Stimulated activated CD8-positive, alpha-beta memory T cell treated with anti-CD3 and anti-CD28 coated beads, Interleukin-15, amount 100 ng/mL, for 48 hours (primary cell): ENCODE results near the gene NUPR1.
"Not testable (repeated sequence)": the region's sequence is repeated elsewhere in the genome, so short reads cannot be mapped to it uniquely, and the experiment has no call there.

Experiments
- DNase-seq, 2 donors: peaks; one replicate each; pipeline ENCODE4 v3.0.0-alpha.2; 2020; ENCODE audit warnings: low read depth in 2 of 2

NUPR1 gene

GRCh38 chr16:28554634-28555423 is 16.1 kb upstream of the NUPR1 start:
- no peak for DNase-seq

GRCh38 chr16:28553776-28554633 is 15.2 kb upstream of the NUPR1 start, which contains the start of gene SGF29:
Gene SGF29, plus strand, starts transcription at chr16:28553920. Its CDS starts 27,150 bp downstream, at chr16:28581070.
- DNase-seq, result peak; percentile 79 to 82

GRCh38 chr16:28549301-28549899 is 10.6 kb upstream of the NUPR1 start:
- no peak for DNase-seq

DNA sequence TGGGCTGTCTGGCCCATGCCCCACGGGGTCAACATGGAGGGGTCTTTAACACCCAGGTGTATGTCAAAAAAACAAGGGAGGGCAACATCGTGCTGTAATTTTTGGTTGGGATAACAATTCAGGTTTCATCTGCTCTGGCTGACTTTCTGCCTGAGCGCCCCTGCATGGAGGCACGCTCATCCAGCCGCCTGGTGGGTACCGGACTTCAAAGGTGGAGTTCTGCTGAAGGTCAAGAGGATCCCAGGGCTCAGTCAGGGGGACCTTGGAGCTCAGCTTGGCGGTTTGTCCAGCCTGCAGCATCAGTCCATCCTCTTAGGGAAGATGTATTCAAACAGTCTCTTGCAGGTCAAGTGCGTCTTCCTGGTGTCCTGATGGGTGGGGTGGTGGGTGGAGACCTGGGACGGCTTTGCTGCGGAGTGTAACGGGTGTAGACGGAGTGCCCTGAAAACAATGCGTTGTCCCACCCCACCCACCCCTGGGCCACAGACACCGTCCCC is 9.6 kb upstream of the NUPR1 start:
- no peak for DNase-seq

DNA sequence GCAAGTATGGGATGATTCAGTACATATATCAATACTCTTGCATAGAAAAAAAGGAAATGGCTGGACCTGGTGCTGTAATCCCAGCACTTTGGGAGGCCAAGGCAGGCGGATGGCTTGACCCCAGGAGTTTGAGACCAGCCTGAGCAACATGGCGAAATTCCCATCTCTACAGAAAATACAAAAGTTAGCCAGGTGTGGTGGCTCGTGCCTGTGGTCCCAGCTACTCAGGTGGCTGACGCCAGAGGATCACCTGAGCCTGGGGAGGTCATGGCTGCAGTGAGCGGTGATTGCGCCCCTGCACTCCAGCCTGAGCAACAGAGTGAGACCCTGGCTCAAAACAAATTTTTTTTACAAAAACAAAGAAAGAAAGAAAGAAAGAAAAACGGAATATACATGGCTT is 7.9 kb upstream of the NUPR1 start:
- no peak for DNase-seq

GRCh38 chr16:28545964-28546363 is 7.2 kb upstream of the NUPR1 start:
- not testable (repeated sequence) for DNase-seq

DNA sequence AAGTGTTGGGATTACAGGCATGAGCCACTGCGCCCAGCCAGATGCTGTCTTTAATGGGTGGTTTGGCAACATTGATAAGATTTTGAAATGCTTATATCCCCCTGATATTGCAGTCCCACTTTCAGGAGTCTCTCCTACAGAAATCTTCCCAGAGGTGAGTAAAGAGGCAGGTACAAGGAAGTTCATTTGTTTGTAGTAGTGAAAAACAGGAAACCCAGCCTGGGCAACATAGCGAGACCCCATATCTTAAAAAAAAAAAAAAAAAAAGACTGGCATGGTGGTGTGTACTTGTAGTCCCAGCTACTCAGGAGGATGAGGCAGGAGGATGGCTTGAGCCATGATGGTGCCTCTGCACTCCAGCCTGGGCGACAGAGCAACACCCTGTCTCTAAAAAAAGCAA is 6.2 kb upstream of the NUPR1 start:
- DNase-seq, result no peak

- DNase-seq, result no peak
Measured at GRCh38 chr16:28543072-28543471, 4.3 kb upstream of the NUPR1 start.

DNA sequence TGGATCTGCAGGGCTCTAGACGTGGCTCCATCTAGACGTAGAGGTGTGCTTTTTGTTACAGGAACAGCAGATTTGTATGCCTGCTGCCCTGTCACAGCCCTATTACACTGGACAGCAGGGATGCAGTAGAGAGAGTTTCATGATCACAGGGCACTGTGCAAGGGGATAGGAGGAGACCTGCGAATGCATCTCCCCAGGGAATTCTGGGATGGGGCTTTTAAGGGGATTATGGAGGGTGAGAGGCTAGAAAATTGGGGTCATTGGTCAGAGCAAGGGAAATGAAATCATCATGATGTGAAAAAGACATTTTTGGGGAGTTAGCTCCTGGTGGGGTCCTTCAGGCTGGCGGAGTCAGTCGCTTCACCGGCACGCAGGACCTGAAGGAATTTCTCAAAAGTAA is 3.9 kb upstream of the NUPR1 start:
- no peak for DNase-seq

DNA sequence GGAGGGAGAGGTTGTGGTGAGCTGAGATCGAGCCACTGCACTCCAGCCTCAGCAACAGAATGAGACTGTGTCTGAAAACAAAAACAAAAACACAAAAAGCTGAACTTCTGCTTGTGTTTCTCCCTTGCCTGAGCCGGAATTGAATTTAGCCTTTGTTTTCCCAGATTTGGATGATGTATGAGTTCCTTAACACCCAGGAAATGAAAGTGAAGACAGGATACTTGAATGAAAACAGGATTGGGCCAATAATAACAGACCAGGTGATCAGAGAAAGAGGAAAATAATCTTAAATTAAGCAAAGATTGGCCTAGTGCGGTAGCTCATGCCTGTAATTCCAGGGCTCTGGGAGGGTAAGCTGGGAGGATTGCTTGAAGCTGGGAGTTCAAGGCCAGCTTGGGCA is 1.6 kb upstream of the NUPR1 start:
- DNase-seq, result no peak

GRCh38 chr16:28537964-28538732 is 626 bp downstream of the NUPR1 start:
- DNase-seq, result no peak

DNA sequence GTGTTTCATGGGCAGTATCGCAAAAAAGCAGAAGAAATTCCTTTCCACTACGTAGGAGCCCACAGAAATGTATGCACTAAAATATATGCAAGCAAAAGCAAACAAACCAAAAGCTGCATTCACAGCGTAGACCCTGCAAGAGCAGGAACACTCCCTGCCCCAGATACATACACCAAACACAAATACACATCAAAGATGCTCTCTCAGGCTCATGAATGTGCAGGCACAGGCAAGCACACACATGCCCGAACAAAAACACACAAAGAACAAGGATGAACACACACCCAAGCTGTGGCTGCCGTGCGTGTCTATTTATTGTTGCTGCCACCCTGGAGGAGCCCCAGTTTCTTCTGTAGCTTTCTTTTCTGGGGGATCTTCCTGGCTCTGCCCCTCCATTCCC is 1.7 kb downstream of the NUPR1 start:
- no peak for DNase-seq

DNA sequence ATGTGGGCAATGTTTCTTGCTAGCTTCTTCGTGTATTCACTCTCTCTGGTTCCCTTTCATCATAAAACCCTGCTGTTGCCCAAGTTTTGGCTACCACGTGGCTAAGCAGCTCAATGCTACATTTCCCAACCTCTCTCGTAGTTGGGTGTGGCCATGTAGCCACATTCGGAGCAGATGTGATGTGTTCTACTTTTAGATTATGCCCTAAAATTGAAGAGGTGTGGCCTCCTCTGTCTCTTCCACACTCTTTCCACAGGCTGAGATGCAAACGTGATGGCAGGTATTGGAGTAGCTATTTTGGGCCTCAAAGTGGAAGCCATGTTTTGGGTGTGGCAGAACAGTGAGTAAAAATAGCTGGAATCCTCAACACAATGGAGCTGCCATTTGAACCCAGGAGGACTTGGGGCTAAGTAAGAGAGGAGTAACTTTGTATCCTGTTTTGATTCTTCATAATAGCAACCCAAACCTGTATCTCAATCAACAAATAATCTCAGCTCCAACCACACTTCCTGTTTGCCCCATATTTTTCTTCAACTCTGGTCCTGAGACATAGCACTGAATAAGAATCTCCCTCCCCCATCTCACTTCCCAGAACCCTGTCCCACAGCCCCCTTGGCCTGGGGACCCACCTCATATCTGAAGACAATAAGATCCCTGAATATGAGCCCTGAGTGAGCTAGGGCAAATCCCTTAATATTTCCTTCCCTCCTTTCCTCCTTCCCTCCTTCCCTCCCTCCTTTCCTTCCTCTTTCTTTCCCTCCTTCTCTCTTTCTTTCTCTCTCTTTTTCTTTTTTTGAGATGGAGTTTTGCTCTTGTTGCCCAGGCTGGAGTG is 4.0 kb downstream of the NUPR1 start:
- no peak for DNase-seq

GRCh38 chr16:28532940-28533647 is 5.7 kb downstream of the NUPR1 start:
- no peak for DNase-seq

GRCh38 chr16:28531777-28532744 is 6.7 kb downstream of the NUPR1 start:
- DNase-seq, result no peak

DNA sequence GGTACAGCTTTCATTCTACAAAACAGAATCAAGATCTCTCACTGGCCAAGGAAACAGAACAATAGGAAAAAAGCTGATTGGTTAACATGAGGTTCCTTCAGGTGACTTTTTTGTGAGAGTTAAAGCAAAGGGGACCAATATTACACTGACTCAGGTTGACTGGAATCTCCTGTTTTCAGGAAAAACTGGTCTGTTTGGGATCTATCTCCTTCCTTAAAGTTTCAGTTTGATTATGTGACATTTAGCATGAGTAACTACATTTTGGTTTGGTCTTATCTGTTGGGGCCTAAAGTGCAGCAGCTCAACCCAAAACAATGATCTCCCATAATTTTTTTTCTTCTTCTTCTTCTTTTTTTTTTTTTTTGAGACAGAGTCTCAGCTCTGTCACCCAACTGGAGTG is 9.7 kb downstream of the NUPR1 start:
- DNase-seq, result no peak

DNA sequence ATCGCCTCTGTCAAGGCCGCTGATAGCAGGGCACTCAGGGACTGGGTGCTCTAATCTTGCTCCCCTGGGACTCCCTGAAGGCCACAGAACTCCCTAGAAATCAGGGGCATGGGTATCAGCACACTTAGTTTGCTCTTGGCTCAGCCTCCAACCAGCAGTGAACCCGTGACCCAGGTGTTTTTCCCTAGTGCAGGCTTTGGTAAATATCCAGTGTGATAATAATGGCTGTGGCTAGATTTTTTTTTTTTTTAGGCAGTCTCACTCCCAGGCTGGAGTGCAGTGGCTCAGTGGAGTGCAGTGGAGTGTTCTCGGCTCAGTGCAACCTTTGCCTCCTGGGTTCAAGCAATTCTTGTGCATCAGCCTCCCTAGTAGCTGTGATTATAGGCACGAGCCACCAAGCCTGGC is 10.3 kb downstream of the NUPR1 start:
- DNase-seq, result no peak

- DNase-seq, result no peak
Measured at GRCh38 chr16:28527985-28528384, 10.8 kb downstream of the NUPR1 start.
